ENCODE results near the gene GPR65.

GPR65 gene

GRCh38 chr14:88043529-88044443 is 38.9 kb downstream of the GPR65 start:
- DNase-seq: no peak

- DNase-seq: no peak
Observed at GRCh38 chr14:88044444-88044758, 39.5 kb downstream of the GPR65 start.

GRCh38 chr14:88044776-88045446 is 40.0 kb downstream of the GPR65 start:
- DNase-seq: no peak

- no peak for DNase-seq
Observed at GRCh38 chr14:88045705-88046104, 40.8 kb downstream of the GPR65 start.

- no peak for DNase-seq
Observed at GRCh38 chr14:88048351-88048750, 43.4 kb downstream of the GPR65 start.

GRCh38 chr14:88049266-88049665 is 44.3 kb downstream of the GPR65 start:
- DNase-seq: no peak

GRCh38 chr14:88049936-88050335 is 45.0 kb downstream of the GPR65 start:
- no peak for DNase-seq

GRCh38 chr14:88060576-88060975 is 55.6 kb downstream of the GPR65 start:
- no peak for DNase-seq

GRCh38 chr14:88063811-88064210 is 58.9 kb downstream of the GPR65 start:
- no peak for DNase-seq

Data from NCI-H187 (cell line).